ENCODE measurements around the gene WASHC2A. TPM values are rescaled to one million over a fixed set of nuclear protein-coding genes. Genes with fewer than 3 reads are reported as not detected.
"Not testable (repeated sequence)": the region's sequence is repeated elsewhere in the genome, so short reads cannot be mapped to it uniquely, and the experiment has no call there.

WASHC2A gene
- total and polyA plus RNA-seq, 4 donors = 16.2 to 58.3 (median 34.9) TPM

DNA sequence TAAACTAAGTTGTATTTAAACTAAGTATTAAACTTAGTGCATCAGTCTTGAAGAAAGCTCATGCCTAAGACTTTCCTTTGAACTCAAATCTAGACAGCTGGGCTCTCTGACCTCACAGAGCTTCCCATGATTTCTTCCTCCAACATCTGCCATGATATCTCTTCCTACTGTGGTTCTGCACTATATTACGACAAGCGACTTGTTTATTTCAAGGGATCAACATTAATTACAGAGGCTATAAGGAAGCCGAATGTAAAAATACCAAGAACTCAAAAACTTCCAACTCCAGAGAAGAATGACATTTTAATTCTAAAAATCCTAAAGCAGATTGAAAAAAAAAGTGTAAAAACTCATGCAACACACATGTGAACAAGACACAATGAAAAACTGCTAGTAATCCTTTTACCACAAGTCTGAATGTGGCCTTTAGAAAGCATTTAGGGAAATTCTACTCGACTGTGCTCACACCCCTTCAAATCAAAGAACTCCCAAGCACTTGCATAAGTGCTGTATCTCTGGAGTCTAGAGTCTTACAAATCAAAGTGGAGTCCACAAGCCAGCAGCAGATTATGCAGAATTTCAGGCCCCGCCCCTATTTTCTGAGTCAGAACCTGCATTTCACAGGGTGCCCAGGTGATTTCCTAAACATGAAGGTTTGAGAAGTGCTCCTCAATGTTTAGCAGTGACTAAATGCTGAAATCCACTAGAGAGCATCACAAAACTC lies 22.7 kb upstream of the WASHC2A start:
- H3K4me1 ChIP-seq (ENCODE audit: control insufficient read depth in 5 of 5, insufficient read depth in 5 of 5, low read length in 5 of 5) = no peaks in the 10 kb centered on the region
- no peak overlapping the region for H3K27ac ChIP-seq (ENCODE audit: low read depth in 1 of 2, low read length in 1 of 2)
- TF ChIP-seq, protein P1, sequence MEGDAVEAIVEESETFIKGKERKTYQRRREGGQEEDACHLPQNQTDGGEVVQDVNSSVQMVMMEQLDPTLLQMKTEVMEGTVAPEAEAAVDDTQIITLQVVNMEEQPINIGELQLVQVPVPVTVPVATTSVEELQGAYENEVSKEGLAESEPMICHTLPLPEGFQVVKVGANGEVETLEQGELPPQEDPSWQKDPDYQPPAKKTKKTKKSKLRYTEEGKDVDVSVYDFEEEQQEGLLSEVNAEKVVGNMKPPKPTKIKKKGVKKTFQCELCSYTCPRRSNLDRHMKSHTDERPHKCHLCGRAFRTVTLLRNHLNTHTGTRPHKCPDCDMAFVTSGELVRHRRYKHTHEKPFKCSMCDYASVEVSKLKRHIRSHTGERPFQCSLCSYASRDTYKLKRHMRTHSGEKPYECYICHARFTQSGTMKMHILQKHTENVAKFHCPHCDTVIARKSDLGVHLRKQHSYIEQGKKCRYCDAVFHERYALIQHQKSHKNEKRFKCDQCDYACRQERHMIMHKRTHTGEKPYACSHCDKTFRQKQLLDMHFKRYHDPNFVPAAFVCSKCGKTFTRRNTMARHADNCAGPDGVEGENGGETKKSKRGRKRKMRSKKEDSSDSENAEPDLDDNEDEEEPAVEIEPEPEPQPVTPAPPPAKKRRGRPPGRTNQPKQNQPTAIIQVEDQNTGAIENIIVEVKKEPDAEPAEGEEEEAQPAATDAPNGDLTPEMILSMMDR (IDR thresholded peaks at IDR 0.05; ENCODE audit: control extremely low read depth, extremely low read depth) = no peak
- H3K27me3 ChIP-seq (ENCODE audit: control insufficient read depth in 3 of 3, insufficient read depth in 3 of 3, low read length in 2 of 3) = no peaks in the 10 kb centered on the region
- no peak for DNase-seq
- no peak overlapping the region for H3K9ac ChIP-seq (ENCODE audit: insufficient read depth in 1 of 2, low read length in 2 of 2)
- WGBS, 2 donors = 61 to 87% methylated on average over 5 of the region's 5 CpGs
- ATAC-seq (ENCODE audit: insufficient read depth, low FRiP score) = no peak
- no peaks in the 10 kb centered on the region for H3K9me3 ChIP-seq (ENCODE audit: control insufficient read depth in 4 of 4, insufficient read depth in 3 of 4, low read length in 3 of 4)
- no peak overlapping the region for H3K4me3 ChIP-seq
- no peaks in the 10 kb centered on the region for H3K36me3 ChIP-seq (ENCODE audit: control insufficient read depth in 4 of 4, insufficient read depth in 4 of 4, low read length in 4 of 4)

DNA sequence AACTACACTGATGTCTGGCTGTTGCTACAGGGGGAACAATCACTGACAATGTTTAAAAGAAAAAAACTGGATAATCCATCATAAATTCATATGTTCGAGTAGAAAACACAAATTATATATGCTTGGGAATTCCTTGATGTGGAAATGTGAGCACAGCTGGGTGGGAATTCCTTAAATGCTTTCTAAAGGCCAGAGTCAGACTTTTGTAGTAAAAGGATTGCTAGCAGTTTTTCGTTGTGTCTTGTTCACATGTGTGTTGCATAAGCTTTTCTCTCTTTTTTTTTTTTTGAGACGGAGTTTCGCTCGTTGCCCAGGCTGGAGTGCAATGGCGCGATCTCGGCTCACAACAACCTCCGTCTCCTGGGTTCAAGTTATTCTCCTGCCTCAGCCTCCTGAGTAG lies 21.3 kb upstream of the WASHC2A start:
- H3K9me3 ChIP-seq (ENCODE audit: control insufficient read depth in 4 of 4, insufficient read depth in 3 of 4, low read length in 3 of 4); ATAC-seq (ENCODE audit: insufficient read depth, low FRiP score): not testable (repeated sequence)

DNA sequence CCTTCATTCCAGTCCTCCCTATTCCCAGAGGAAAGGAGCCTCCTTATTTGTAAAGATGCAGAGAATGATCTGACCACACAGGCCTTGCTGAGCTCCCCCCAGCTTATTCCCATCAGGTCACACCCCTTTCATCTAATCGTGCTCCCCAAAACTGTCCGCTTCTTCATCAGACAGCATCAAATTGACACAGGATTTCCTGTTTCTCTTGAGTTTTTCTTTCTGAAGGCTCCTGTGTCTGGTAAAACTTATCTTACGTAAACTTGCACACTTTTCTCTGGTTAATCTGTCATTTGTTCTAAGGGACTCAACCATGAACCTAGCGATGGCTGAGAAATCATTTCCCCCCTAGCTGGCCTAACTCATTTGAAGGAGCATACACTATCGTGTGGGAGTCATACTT lies 20.2 kb upstream of the WASHC2A start:
- H3K27ac ChIP-seq (ENCODE audit: low read depth in 1 of 2, low read length in 1 of 2); H3K9ac ChIP-seq (ENCODE audit: insufficient read depth in 1 of 2, low read length in 2 of 2); DNase-seq; H3K36me3 ChIP-seq (ENCODE audit: control insufficient read depth in 4 of 4, insufficient read depth in 4 of 4, low read length in 4 of 4); ATAC-seq (ENCODE audit: insufficient read depth, low FRiP score); H3K27me3 ChIP-seq (ENCODE audit: control insufficient read depth in 3 of 3, insufficient read depth in 3 of 3, low read length in 2 of 3); H3K9me3 ChIP-seq (ENCODE audit: control insufficient read depth in 4 of 4, insufficient read depth in 3 of 4, low read length in 3 of 4); H3K4me3 ChIP-seq; H3K4me1 ChIP-seq (ENCODE audit: control insufficient read depth in 5 of 5, insufficient read depth in 5 of 5, low read length in 5 of 5): not testable (repeated sequence)
- 56 to 67% methylated on average over 4 to 5 of the region's 5 CpGs for WGBS, 2 donors

More for the DNA sequence above, 21.3 kb upstream of the WASHC2A start:
- H3K4me3 ChIP-seq; H3K36me3 ChIP-seq (ENCODE audit: control insufficient read depth in 4 of 4, insufficient read depth in 4 of 4, low read length in 4 of 4); DNase-seq; H3K9ac ChIP-seq (ENCODE audit: insufficient read depth in 1 of 2, low read length in 2 of 2); H3K4me1 ChIP-seq (ENCODE audit: control insufficient read depth in 5 of 5, insufficient read depth in 5 of 5, low read length in 5 of 5); H3K27me3 ChIP-seq (ENCODE audit: control insufficient read depth in 3 of 3, insufficient read depth in 3 of 3, low read length in 2 of 3); H3K27ac ChIP-seq (ENCODE audit: low read depth in 1 of 2, low read length in 1 of 2): not testable (repeated sequence)
- WGBS, 2 donors = 76 to 95% methylated on average over 9 of the region's 9 CpGs

DNA sequence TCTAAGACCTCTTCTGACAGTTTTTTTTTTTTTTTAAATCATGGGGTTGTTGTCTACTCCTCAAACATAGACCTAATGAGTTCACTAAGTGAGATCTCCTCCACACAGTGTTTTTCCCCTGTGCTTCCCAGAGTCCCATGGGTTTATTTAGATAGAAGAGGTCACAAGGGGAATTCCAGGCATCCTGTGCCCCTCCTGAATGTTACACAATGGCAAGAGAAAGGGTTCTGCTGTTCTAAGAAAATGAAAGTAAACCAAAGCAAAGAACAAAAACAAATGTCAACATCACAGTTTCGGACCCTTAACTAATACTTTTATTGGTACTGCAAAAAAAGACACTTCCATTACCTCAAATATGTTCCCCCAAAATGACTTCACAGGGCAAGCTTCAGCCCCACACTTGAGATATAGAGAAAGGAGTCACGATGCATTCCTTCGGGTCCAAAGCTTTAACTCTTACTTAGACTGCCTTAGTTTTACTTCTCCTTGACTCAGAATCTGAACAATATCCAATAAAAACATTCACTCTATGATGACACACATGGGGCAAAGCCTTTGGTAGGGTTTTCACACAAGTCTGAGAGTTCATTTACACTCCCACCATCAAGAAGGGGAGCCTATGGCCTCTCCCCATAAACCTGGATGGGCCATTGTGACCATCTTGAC lies 15.6 kb upstream of the WASHC2A start:
- ATAC-seq (ENCODE audit: insufficient read depth, low FRiP score); H3K27ac ChIP-seq (ENCODE audit: low read depth in 1 of 2, low read length in 1 of 2): not testable (repeated sequence)
- DNase-seq = peak in 1 of 3 donors; percentile 4

DNA sequence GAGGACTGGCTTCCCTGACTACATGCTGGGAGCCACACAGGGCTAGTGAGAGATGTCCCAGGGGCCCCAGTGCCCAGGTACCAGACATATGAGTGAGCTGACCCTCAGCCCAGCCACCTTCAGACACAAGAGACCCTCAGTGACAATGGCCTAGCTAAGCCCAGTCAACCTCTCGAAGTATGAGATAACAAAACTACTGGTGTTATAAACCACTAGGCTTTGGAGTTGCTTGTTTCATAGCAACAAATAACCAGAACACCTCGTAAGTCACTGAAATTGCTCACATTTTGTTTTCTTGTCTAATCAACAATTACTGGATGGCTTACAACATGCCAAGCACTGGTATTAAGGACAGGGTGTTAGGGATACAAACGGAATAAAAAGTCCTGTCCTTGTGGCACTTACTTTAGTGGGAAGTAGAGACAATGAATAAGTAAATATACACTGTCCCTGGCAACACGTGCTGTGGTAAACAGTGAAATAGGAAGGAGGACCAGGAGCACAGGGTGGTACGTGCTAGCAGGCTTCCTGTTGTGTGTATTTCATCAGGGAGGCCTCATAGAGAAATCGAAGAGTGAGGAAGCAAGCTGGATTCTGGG lies 14.9 kb upstream of the WASHC2A start:
- not testable (repeated sequence) for H3K9ac ChIP-seq (ENCODE audit: insufficient read depth in 1 of 2, low read length in 2 of 2); H3K9me3 ChIP-seq (ENCODE audit: control insufficient read depth in 4 of 4, insufficient read depth in 3 of 4, low read length in 3 of 4); H3K36me3 ChIP-seq (ENCODE audit: control insufficient read depth in 4 of 4, insufficient read depth in 4 of 4, low read length in 4 of 4); DNase-seq; H3K27me3 ChIP-seq (ENCODE audit: control insufficient read depth in 3 of 3, insufficient read depth in 3 of 3, low read length in 2 of 3); H3K27ac ChIP-seq (ENCODE audit: low read depth in 1 of 2, low read length in 1 of 2); ATAC-seq (ENCODE audit: insufficient read depth, low FRiP score); H3K4me3 ChIP-seq; H3K4me1 ChIP-seq (ENCODE audit: control insufficient read depth in 5 of 5, insufficient read depth in 5 of 5, low read length in 5 of 5)
- 32 to 42% methylated on average over 6 of the region's 6 CpGs for WGBS, 2 donors

More for the DNA sequence above, 15.6 kb upstream of the WASHC2A start:
- not testable (repeated sequence) for H3K9me3 ChIP-seq (ENCODE audit: control insufficient read depth in 4 of 4, insufficient read depth in 3 of 4, low read length in 3 of 4); H3K27me3 ChIP-seq (ENCODE audit: control insufficient read depth in 3 of 3, insufficient read depth in 3 of 3, low read length in 2 of 3); H3K4me1 ChIP-seq (ENCODE audit: control insufficient read depth in 5 of 5, insufficient read depth in 5 of 5, low read length in 5 of 5); H3K4me3 ChIP-seq; H3K9ac ChIP-seq (ENCODE audit: insufficient read depth in 1 of 2, low read length in 2 of 2); H3K36me3 ChIP-seq (ENCODE audit: control insufficient read depth in 4 of 4, insufficient read depth in 4 of 4, low read length in 4 of 4)
- WGBS, 2 donors = 54 to 68% methylated on average over 3 of the region's 3 CpGs

DNA sequence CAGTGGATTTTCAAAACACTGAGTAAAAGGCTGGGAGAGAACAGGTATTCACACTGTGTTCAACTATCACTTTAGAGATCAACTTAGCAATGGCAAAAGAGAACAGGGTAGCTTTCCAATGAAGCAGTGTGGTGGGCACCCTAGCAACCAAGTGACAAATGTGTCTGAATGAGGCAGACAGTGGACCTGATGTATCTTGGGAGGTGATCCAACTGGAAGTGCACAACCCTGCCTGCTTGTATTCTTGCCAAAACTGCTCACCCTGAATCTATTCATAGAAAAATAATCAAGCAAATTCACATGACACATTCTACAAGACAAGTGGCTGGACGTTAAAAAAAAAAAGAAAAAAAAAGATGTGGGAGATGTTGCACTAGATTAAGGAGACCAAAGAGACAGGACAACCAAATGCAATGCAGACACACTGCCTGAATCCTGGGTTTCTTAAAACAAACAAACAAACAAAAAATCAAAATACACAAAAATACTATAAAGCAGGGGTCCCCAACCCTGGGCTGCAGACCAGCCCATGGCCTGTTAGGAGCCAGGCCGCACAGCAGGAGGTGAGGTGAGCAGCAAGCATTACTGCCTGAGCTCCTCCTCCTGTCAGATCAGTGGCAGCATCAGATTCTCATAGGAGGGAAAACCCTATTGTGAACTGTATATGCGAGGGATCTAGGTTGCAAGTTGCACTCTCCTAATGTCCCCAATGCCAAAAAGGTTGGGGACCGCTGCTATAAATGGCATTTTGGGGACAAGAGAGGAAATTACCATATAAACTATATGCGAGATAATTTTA lies 12.1 kb upstream of the WASHC2A start:
- not testable (repeated sequence) for ATAC-seq (ENCODE audit: insufficient read depth, low FRiP score); H3K9me3 ChIP-seq (ENCODE audit: control insufficient read depth in 4 of 4, insufficient read depth in 3 of 4, low read length in 3 of 4); H3K9ac ChIP-seq (ENCODE audit: insufficient read depth in 1 of 2, low read length in 2 of 2); H3K27me3 ChIP-seq (ENCODE audit: control insufficient read depth in 3 of 3, insufficient read depth in 3 of 3, low read length in 2 of 3); H3K36me3 ChIP-seq (ENCODE audit: control insufficient read depth in 4 of 4, insufficient read depth in 4 of 4, low read length in 4 of 4); H3K4me3 ChIP-seq; DNase-seq; H3K4me1 ChIP-seq (ENCODE audit: control insufficient read depth in 5 of 5, insufficient read depth in 5 of 5, low read length in 5 of 5)
- 65 to 85% methylated on average over 5 of the region's 5 CpGs for WGBS, 2 donors
- peak overlapping the region in 1 of 2 donors; percentile 29 for H3K27ac ChIP-seq (ENCODE audit: low read depth in 1 of 2, low read length in 1 of 2)

DNA sequence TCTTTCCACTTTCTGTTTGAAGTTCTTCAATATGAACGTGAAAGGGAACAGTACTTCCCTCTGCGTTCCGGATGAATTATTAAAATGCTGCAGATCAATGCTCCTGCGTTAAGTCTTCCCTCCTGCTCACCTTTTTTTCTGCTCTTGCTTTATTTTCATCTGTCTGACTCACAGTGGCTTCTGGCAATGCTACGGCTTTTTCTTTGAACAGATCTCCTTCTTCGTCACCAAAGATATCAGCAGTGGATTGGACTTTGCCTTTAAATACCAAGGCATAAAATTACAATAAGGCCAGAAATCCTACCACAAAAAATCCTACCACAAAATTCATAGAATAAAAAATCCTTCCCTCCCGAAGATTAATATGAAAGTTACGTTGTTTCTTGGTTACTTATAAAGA lies 11.1 kb upstream of the WASHC2A start:
- WGBS, 2 donors = 87 to 93% methylated on average over 8 of the region's 8 CpGs
- not testable (repeated sequence) for H3K36me3 ChIP-seq (ENCODE audit: control insufficient read depth in 4 of 4, insufficient read depth in 4 of 4, low read length in 4 of 4); ATAC-seq (ENCODE audit: insufficient read depth, low FRiP score); H3K4me3 ChIP-seq; H3K4me1 ChIP-seq (ENCODE audit: control insufficient read depth in 5 of 5, insufficient read depth in 5 of 5, low read length in 5 of 5); DNase-seq; H3K9me3 ChIP-seq (ENCODE audit: control insufficient read depth in 4 of 4, insufficient read depth in 3 of 4, low read length in 3 of 4); H3K27ac ChIP-seq (ENCODE audit: low read depth in 1 of 2, low read length in 1 of 2); H3K27me3 ChIP-seq (ENCODE audit: control insufficient read depth in 3 of 3, insufficient read depth in 3 of 3, low read length in 2 of 3); H3K9ac ChIP-seq (ENCODE audit: insufficient read depth in 1 of 2, low read length in 2 of 2)
